AG08396 (cell line): Measurements from ENCODE around the gene MEF2D.
A peak's percentile ranks its signal among the peaks of the same experiment; 100 is the strongest.

Experiments
- DNase-seq: peaks from one replicate; pipeline ENCODE4 v3.0.0; 2012; ENCODE audit warnings: low spot score, mixed read lengths

The MEF2D gene

GRCh38 chr1:156470473-156470872 is 30.1 kb downstream of the MEF2D start:
- DNase-seq, result no peak

GRCh38 chr1:156468693-156469345 is 31.8 kb downstream of the MEF2D start:
- no peak for DNase-seq

GRCh38 chr1:156467906-156468305 is 32.7 kb downstream of the MEF2D start:
- DNase-seq, result no peak

GRCh38 chr1:156467385-156467784 is 33.2 kb downstream of the MEF2D start:
- no peak for DNase-seq

- no peak for DNase-seq
Observed at GRCh38 chr1:156465747-156466365, 34.7 kb downstream of the MEF2D start.

GRCh38 chr1:156464825-156465452 is 35.6 kb downstream of the MEF2D start:
- DNase-seq, result no peak

GRCh38 chr1:156464335-156464734 is 36.2 kb downstream of the MEF2D start:
- DNase-seq, result no peak

- no peak for DNase-seq
Observed at GRCh38 chr1:156463874-156464273, 36.7 kb downstream of the MEF2D start.

GRCh38 chr1:156462954-156463795 is 37.4 kb downstream of the MEF2D start:
- DNase-seq, result no peak

GRCh38 chr1:156461781-156462647 is 38.6 kb downstream of the MEF2D start:
- no peak for DNase-seq

- DNase-seq, result no peak
Observed at GRCh38 chr1:156461109-156461508, 39.5 kb downstream of the MEF2D start.

GRCh38 chr1:156460525-156460924 is 40.0 kb downstream of the MEF2D start:
- no peak for DNase-seq

GRCh38 chr1:156458181-156458503 is 42.4 kb downstream of the MEF2D start:
- DNase-seq, result peak; percentile 55

- DNase-seq, result peak; percentile 98
Observed at GRCh38 chr1:156456625-156457465, 43.7 kb downstream of the MEF2D start.

- no peak for DNase-seq
Observed at GRCh38 chr1:156455362-156455761, 45.2 kb downstream of the MEF2D start.

- DNase-seq, result no peak
Observed at GRCh38 chr1:156452907-156453306, 47.7 kb downstream of the MEF2D start.

GRCh38 chr1:156451505-156452160 is 48.9 kb downstream of the MEF2D start:
- DNase-seq, result no peak

- DNase-seq, result no peak
Observed at GRCh38 chr1:156448134-156448967, 52.2 kb downstream of the MEF2D start.

GRCh38 chr1:156445789-156446263 is 54.7 kb downstream of the MEF2D start:
- DNase-seq, result peak; percentile 84
